Amygdala (tissue), 56 donors: ENCODE data around the gene CCNK.

ENCODE experiments used
- DNase-seq, 56 donors: peaks; one replicate each; lab custom pipeline; 2025; lab: John Stamatoyannopoulos, UW

Gene CCNK

DNA sequence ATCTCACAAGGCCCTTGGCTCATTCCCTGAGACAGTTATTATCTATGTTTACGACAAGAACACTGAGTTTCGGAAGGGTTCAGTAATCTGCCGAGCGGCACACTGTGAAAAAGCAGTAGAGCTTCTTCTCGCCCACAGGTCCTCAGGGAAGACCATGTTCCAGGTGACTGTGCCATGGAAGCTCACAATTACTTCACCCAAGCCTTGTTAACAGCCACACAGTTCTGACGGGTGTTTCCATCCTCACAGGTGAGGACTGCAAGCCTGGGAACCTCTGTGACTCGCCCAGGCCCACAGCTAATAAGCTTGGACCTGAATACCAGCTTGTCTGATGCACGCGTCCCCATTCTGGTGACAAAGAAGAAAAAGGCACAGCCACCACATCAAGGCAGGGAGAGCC is 15.9 kb upstream of the CCNK start:
- no peak for DNase-seq

GRCh38 chr14:99466758-99467157 is 14.5 kb upstream of the CCNK start:
- no peak for DNase-seq

GRCh38 chr14:99467336-99468078 is 13.7 kb upstream of the CCNK start:
- no peak for DNase-seq

GRCh38 chr14:99468081-99468480 is 13.1 kb upstream of the CCNK start:
- no peak for DNase-seq

DNA sequence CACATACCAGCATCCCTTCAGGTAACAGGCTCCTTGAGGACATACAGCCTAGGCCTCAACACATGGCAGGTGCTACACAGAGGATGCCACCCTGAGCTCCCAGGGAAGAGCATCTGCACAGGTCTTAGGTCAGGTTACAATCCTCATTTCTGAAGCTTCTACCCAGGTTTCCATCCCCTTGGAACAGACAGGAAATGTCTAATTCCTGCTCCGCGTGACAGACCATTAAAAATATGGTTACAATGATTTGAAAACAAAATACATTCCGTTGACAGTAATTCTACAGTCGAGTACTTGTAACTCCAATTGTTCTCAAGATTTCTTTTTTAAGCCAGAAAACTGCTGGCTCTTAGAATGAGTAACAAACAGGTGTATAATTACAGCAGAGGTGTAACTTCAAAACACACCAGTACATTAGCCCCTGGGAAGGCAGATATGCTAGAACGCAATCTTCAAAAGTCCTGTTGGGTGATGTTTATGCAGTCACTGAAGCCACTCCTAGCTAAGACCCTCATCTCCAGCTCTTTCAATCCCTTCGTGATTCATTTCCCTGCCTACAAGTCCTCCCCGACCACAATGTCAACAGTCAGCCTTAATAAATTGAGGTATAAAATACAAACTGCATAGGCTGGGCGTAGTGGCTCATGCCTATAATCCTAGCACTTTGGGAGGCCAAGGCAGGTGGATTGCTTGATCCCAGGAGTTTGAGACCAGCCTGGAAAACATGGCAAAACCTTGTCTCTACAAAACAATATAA is 12.2 kb upstream of the CCNK start:
- DNase-seq = no peak

DNA sequence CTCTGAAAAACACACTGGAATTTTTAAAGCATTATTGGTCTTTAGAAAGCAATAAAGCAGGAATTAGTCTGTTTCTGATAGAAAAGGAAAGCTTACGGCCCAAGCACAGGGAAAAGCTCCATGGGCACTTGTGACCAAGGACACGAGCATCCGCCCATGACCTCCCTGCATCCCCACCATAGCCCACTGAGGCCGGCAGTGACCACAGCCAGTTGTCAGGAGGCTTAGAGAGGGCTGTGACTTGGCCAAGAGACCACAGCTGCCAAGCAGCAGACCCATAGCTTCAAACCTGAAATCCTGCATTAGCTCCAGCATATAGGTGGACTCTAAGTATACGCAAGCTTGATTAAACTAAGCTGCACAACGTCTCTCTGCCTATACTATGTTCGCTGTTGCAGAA is 9.5 kb upstream of the CCNK start:
- DNase-seq = no peak

- no peak for DNase-seq
These were observed 8.3 kb upstream of the CCNK start for GRCh38 chr14:99472937-99473336.

DNA sequence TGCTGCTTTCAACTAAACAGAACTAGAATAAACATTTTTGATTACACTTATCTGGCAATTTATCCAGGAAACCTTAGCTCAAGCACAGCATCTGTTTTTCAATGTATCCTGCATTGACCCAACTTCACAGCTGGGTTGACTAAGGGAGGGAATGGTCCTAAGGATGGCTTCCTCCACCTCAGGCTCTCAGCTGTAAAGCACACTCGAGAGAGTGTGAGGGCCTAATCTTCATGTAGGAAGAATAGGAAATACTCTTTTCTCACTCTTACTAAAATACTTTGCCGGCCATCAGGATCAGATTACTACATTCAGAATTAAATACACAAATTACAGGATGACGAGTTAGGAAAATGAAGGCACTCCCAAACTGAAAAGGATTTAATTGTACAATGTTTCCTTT is 7.8 kb upstream of the CCNK start:
- no peak for DNase-seq

GRCh38 chr14:99475179-99475578 is 6.0 kb upstream of the CCNK start:
- DNase-seq = no peak

DNA sequence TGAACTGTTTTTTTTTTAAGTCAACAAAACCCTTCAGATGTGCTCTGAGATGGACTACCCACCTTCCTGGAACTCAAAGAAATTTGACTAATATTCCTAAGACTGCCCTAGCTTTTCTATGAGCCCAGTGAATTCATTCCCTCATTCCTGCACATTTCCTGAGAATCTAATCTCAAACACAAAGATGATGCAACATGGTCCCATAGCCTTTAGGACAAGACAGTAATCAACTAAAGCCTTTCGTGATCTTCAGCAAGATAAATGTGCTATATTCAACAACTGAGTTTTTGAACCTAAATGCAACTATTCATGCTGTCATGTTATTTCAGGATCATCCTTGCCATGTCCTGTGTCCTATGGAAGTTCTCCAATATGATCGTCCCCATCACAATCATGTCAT is 5.5 kb upstream of the CCNK start:
- DNase-seq = no peak

- no peak for DNase-seq
These were observed 4.3 kb upstream of the CCNK start for GRCh38 chr14:99476864-99477263.

- DNase-seq = no peak
These were observed 3.1 kb upstream of the CCNK start for GRCh38 chr14:99478128-99478527.

GRCh38 chr14:99479160-99479905 is 1.9 kb upstream of the CCNK start:
- DNase-seq = no peak

DNA sequence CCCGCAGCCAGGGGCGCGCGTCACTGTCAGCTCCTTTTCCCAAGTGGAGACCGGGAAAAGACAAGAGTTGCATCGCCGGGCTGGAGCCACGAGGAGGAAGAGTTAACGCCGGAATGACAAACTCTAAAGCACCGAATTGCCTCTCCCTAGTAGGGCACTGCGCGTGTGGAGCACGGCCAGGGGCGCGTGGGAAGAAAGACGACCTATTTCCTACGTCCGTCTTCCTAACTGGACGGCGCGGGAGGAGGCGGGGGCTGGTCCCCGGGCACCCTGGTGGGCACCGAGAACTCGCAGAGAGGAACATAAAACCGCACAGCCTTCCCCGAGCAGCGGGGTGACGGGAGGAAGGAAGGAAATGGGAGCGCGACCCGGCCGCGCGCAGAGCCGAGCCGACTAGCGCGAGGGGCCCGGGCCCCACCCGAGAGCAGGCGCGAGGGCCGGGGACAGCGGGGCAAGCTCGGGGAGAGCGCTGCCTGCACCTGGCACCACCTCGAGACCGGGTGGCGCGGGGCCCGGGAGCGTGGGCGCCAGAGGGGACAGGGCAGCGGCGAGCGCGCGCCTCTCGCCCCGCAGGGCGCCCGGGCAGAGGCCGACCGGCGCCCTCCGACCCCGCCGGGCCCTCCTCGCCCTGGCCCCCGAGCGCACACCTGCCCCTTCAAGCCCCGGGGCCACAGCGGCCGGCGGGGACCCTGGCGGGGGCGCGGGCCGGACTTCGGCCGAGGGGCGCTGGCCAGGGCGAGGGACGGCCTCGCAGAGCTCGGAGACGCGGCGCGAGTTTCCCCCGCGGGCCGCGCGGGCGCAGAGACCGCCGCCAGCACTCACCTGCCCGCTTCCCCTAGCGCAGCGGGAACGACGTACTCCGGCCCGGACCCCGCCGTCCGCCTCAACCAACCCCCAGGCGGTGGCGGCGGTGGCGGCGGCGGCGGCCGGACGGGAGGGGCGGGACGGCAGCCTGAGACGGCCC is 1.0 kb upstream of the CCNK start, which contains the start of gene SETD3:
Gene SETD3, minus strand, starts transcription at position 954 of the 964 bp plus-strand sequence. CDS start 15,054 bp downstream, outside the sequence.
- DNase-seq = peak in 29 of 56 donors; percentile 7 to 59 (median 34)

DNA sequence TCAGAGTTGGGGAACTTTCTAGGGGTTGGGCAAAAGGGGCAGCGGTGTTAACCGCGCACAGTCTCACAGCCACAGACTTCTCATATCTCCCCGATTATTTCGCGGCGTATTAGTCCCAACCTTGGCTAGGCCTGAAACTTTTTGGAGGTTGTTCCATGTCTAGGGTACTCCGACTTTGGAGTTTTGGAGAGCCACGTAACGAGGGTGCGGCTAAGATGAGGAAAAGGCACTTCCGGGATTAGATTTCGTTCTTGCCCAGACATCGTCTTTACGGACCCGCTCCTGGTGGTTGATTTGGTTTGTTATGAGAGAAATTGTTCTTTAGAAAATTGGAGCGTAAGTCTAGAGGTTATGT is 513 bp downstream of the CCNK start:
- DNase-seq = no peak

DNA sequence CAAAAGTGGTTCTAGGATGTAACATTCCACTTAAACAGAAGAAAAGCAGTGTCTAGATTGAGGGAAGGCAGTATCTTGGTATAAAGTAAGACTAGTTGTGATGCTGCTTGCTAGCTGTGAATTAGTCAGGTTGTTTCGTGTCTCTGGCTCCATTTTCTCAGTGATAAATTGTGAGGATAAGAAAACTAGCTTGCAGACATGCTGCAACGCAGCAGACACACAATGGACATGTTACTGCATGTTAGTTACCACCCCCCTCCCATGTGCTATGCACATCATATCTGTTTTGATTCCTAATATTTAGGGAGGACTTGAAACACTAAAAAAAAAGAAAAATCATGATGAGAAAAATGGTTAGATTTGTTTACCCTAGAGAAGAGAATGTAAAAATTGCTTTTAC is 2.9 kb downstream of the CCNK start:
- no peak for DNase-seq

DNA sequence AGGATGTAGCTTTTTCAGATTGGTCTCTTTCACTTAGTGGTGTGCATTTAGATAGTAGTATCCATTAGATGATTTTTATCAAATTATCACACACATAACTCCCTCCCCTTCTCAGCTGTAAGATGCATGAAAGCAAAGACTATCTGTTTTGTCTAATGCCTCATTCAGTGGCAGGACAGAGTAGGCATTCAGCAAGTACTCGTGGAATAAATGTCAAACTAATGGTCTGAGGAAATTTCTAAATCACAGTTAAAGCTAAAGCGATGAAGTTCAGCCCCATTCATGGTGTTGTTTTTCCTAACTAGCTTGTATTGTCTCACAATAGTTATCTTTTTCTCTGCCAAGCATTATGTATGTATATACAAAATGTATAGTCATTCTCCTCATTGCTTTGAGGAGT is 16.1 kb downstream of the CCNK start:
- DNase-seq = no peak

DNA sequence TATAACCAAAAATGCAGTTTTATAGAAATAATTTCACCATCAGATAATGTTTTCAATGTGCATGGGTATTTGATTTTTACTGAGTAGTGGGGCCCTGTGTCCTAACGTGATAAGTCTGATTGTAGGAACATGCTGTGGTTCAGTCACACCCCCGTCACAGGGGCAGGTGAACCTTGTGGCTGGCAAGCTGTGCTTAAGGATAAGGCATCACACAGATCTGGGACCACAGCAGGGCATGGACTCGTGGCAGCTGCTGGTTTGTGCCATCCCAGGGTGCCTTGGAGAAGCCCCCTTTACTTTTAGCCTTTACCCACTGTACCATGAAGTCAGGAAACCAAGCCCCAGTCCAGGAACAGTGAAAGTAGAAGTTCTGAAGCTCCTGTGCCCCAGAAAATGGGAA is 16.7 kb downstream of the CCNK start:
- DNase-seq = no peak

DNA sequence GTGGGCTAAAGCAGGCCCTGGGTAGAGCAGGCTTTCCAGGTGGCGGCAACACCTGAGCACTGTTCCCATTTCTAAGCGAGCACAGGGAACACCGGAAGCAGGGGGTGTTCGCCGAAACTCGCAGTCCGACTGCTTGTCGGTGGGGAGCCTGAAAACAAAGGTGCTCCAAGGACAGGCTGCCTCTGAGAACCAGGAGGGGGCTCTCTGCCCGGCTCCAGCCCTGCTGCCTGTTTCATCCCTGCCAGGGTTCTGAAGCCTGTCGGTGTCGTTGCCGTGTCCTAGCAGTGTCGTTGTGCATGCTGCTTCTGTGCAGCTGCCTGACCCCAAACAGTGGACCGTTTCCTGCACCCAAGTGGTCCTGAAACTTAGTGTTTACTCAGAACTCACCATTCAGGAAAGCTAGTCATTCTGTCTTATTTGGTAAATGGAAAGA is 21.8 kb downstream of the CCNK start:
- no peak for DNase-seq

GRCh38 chr14:99503848-99504453 is 22.7 kb downstream of the CCNK start:
- no peak for DNase-seq
